Measurements from ENCODE around the gene AMZ1.
"Not testable (repeated sequence)": the region's sequence is repeated elsewhere in the genome, so short reads cannot be mapped to it uniquely, and the experiment has no call there.

Gene AMZ1

DNA sequence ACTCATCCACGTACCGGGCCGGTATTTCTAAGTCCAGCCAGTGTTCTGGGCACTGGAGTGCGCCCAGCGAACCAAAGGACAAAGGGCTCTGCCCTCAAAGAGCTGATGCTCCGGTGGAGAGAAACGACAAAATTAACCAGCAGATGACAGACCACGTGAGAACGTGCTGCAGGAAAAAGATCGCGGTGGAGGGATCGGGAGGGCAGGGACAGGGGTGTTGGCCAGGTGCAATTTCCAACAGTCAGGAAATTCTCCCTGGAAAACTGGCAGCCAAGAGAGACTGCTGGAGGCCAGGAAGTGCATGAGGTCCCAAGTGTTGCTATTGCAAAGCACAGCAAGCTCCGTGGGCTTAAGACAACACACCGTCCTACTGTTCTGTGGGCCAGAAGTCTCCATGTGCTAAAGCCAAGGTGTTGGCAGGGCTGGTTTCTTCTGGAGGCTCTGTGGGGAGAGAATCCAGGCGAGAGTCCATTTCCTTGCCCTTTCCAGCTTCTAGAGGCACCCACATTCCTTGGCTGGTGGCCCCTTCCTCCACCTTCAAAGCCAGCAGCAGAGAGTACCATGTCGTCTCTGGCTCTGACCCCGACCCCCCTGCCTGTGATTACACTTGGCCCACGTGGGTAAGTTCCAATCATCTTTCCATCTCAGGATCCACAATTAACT, 21.3 kb upstream of the AMZ1 start:
- peaks cover 0 to 9% (median 5%) of the 10 kb centered on the region in 5 donors for H3K36me3 ChIP-seq (ENCODE audit: control insufficient read depth in 5 of 5, insufficient read depth in 5 of 5, low read length in 5 of 5)
- H3K9ac ChIP-seq (ENCODE audit: low read length in 5 of 5), result no peak overlapping the region
- H3K9me3 ChIP-seq (ENCODE audit: control insufficient read depth in 5 of 5, low read length in 5 of 5), result peaks cover 0 to 9% (median 6%) of the 10 kb centered on the region in 5 donors
- no peak overlapping the region for H3K4me3 ChIP-seq (ENCODE audit: low read depth in 1 of 5, low read length in 5 of 5)
- H3K27ac ChIP-seq (ENCODE audit: low read depth, low read length), result no peak overlapping the region
- peaks cover 3 to 21% (median 13%) of the 10 kb centered on the region in 5 donors for H3K27me3 ChIP-seq (ENCODE audit: control insufficient read depth in 5 of 5, insufficient read depth in 4 of 5, low read length in 5 of 5)
- H3K4me1 ChIP-seq (ENCODE audit: control insufficient read depth in 5 of 5, insufficient read depth in 5 of 5, low read length in 5 of 5), result peaks cover 2 to 32% (median 28%) of the 10 kb centered on the region in 5 donors

DNA sequence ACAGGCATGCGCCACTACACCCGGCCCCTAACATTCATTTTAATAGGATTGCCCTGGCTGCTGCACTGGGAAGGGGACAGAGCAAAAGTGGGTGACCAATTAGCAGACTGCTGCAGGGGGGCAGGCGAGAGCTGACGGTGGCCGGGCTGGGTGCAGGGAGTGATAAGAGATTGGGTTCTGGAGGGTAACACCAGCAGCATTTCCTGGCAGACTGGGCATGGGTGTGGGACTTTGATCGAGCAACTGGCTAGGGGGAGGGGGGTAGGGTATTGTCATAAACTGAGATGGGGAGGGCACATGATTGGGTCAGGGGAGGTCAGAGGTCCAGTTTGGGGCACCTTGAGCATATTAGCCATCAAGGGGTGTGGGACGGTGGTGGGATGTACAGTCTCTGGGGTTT, 20.2 kb upstream of the AMZ1 start:
- Histone ChIP-seq H3K9me3 (ENCODE audit: control insufficient read depth in 5 of 5, low read length in 5 of 5) (peaks cover 0 to 9% (median 6%) of the 10 kb centered on the region in 5 donors), H3K27ac (ENCODE audit: low read depth, low read length) (no peak overlapping the region), H3K4me3 (ENCODE audit: low read depth in 1 of 5, low read length in 5 of 5) (no peak overlapping the region), H3K9ac (ENCODE audit: low read length in 5 of 5) (no peak overlapping the region), H3K4me1 (ENCODE audit: control insufficient read depth in 5 of 5, insufficient read depth in 5 of 5, low read length in 5 of 5) (peaks cover 2 to 29% (median 25%) of the 10 kb centered on the region in 5 donors), H3K27me3 (ENCODE audit: control insufficient read depth in 5 of 5, insufficient read depth in 4 of 5, low read length in 5 of 5) (peaks cover 3 to 21% (median 13%) of the 10 kb centered on the region in 5 donors), H3K36me3 (ENCODE audit: control insufficient read depth in 5 of 5, insufficient read depth in 5 of 5, low read length in 5 of 5) (no peaks in the 10 kb centered on the region)

DNA sequence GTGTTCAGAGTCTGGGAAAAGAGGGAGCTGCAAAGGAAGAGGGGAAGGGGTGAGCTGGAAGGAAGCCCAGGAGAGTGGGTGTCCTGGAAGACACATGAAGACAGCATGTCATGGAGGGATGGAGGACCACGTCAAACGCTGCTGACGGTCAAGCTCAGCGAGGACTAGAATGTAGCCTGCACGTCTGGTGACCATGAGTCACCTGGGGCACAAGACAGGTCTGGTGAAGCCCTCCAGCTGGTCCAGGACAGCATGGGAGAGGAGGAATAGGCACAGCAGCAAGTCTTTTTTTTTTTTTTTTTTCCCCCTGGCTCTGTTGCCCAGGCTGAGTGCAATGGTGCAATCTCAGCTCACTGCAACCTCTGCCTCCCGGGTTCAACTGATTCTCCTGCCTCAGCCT, 19.6 kb upstream of the AMZ1 start:
- Histone ChIP-seq H3K27me3 (ENCODE audit: control insufficient read depth in 5 of 5, insufficient read depth in 4 of 5, low read length in 5 of 5) (peaks cover 3 to 21% (median 13%) of the 10 kb centered on the region in 5 donors), H3K9me3 (ENCODE audit: control insufficient read depth in 5 of 5, low read length in 5 of 5) (peaks cover 0 to 9% (median 6%) of the 10 kb centered on the region in 5 donors), H3K36me3 (ENCODE audit: control insufficient read depth in 5 of 5, insufficient read depth in 5 of 5, low read length in 5 of 5) (no peaks in the 10 kb centered on the region), H3K9ac (ENCODE audit: low read length in 5 of 5) (no peak overlapping the region), H3K4me1 (ENCODE audit: control insufficient read depth in 5 of 5, insufficient read depth in 5 of 5, low read length in 5 of 5) (peaks cover 2 to 23% (median 19%) of the 10 kb centered on the region in 5 donors), H3K4me3 (ENCODE audit: low read depth in 1 of 5, low read length in 5 of 5) (no peak overlapping the region), H3K27ac (ENCODE audit: low read depth, low read length) (no peak overlapping the region)

DNA sequence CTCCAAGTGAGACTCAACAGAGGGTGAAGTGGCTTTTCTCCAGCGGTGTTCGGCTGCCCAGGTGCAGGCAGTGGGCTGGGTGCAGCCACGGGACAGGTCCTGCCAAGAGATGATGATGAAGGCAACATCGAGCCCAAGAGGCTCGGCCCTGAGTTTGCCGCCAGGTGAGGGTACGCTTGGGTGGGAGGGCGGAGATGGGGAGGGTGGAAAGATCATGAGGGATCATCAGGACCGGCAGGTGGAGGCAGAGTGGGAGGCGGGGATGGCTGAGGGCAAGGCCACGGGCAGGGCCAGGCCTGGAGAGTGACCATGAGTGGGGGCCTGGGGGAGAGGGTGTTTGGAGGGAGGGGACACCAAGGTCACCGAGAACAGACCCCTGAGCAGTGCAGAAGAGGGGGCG, 17.8 kb upstream of the AMZ1 start:
- Histone ChIP-seq H3K27ac (ENCODE audit: low read depth, low read length) (no peak overlapping the region), H3K9ac (ENCODE audit: low read length in 5 of 5) (no peak overlapping the region), H3K27me3 (ENCODE audit: control insufficient read depth in 5 of 5, insufficient read depth in 4 of 5, low read length in 5 of 5) (peaks cover 3 to 21% (median 13%) of the 10 kb centered on the region in 5 donors), H3K4me3 (ENCODE audit: low read depth in 1 of 5, low read length in 5 of 5) (no peak overlapping the region), H3K36me3 (ENCODE audit: control insufficient read depth in 5 of 5, insufficient read depth in 5 of 5, low read length in 5 of 5) (no peaks in the 10 kb centered on the region), H3K9me3 (ENCODE audit: control insufficient read depth in 5 of 5, low read length in 5 of 5) (peaks cover 0 to 13% (median 6%) of the 10 kb centered on the region in 5 donors), H3K4me1 (ENCODE audit: control insufficient read depth in 5 of 5, insufficient read depth in 5 of 5, low read length in 5 of 5) (peaks cover 0 to 18% (median 12%) of the 10 kb centered on the region in 5 donors)

DNA sequence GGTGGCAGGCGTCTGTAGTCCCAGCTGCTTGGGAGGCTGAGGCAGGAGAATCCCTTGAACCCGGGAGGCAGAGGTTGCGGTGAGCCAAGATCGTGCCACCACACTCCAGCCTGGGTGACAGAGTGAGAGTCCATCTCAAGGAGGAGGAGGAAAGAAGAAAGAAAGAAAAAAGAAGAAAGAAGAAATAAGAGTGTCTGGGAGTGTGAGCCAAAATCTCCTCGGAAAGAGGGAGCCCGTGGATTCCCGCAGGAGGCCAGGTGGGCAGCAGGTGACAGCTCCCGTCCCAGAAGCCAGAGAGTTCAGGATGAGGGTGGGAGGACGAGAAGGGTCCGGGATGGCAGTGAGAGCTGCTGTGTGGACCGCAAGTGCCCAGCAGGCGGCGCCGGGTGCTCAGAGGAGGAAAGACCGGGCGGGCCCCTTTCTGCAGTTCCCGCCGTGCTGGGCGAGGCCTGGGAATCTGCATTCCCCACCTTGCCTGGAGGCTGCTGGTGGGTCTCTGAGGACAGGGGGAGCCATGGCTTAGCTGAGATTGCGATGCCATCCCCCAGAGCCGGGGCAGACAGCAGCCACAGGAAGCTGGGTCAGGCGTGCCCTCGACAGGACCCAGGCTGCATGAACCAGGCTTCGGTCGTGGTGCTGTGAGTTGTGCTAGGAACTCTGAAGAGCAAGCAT, 17.1 kb upstream of the AMZ1 start:
- Histone ChIP-seq H3K4me1 (ENCODE audit: control insufficient read depth in 5 of 5, insufficient read depth in 5 of 5, low read length in 5 of 5) (peaks cover 0 to 12% (median 5%) of the 10 kb centered on the region in 5 donors), H3K36me3 (ENCODE audit: control insufficient read depth in 5 of 5, insufficient read depth in 5 of 5, low read length in 5 of 5) (no peaks in the 10 kb centered on the region), H3K27me3 (ENCODE audit: control insufficient read depth in 5 of 5, insufficient read depth in 4 of 5, low read length in 5 of 5) (peaks cover 3 to 17% (median 9%) of the 10 kb centered on the region in 5 donors), H3K9ac (ENCODE audit: low read length in 5 of 5) (no peak overlapping the region), H3K27ac (ENCODE audit: low read depth, low read length) (no peak overlapping the region), H3K9me3 (ENCODE audit: control insufficient read depth in 5 of 5, low read length in 5 of 5) (peaks cover 0 to 13% (median 6%) of the 10 kb centered on the region in 5 donors), H3K4me3 (ENCODE audit: low read depth in 1 of 5, low read length in 5 of 5) (no peak overlapping the region)

DNA sequence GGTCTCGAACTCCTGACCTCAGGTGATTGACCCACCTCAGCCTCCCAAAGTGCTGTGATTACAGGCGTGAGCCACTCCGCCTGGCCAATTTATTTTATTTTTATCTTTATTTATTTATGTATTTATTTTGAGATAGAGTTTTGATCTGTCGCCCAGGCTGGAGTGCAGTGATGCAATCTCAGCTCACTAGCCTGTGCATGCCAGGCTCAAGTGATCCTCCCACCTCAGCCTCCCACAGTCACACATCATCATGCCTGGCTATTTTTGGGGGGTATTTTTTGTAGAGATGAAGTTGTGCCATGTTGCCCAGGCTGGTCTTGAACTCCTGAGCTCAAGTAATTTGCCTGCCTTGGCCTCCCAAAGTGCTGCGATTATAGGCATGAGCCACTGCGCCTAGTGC, 14.8 kb upstream of the AMZ1 start:
- H3K9me3 ChIP-seq (ENCODE audit: control insufficient read depth in 5 of 5, low read length in 5 of 5); H3K4me1 ChIP-seq (ENCODE audit: control insufficient read depth in 5 of 5, insufficient read depth in 5 of 5, low read length in 5 of 5); H3K27me3 ChIP-seq (ENCODE audit: control insufficient read depth in 5 of 5, insufficient read depth in 4 of 5, low read length in 5 of 5); H3K9ac ChIP-seq (ENCODE audit: low read length in 5 of 5); H3K4me3 ChIP-seq (ENCODE audit: low read depth in 1 of 5, low read length in 5 of 5); H3K36me3 ChIP-seq (ENCODE audit: control insufficient read depth in 5 of 5, insufficient read depth in 5 of 5, low read length in 5 of 5); H3K27ac ChIP-seq (ENCODE audit: low read depth, low read length): not testable (repeated sequence)

DNA sequence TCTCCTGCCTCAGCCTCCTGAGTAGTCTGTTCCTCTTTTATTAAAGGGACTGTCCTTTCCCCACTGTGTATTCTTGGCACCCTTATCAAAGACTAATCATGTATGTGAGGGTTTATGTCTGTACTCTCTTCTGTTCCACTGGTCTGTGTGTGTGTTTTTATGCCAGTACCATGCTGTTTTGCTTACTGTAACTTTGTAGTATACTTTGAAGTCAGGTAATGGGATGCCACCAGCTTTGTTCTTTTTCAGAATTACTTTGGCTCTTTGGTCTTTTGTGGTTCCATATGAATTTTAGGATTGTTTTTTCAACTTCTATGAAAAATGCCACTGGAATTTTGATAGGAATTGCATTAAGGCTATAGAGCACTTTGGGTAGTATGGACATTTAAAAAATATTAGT, 14.1 kb upstream of the AMZ1 start:
- no peak overlapping the region for H3K27ac ChIP-seq (ENCODE audit: low read depth, low read length)
- peaks cover 0 to 5% (median 4%) of the 10 kb centered on the region in 5 donors for H3K4me1 ChIP-seq (ENCODE audit: control insufficient read depth in 5 of 5, insufficient read depth in 5 of 5, low read length in 5 of 5)
- no peaks in the 10 kb centered on the region for H3K36me3 ChIP-seq (ENCODE audit: control insufficient read depth in 5 of 5, insufficient read depth in 5 of 5, low read length in 5 of 5)
- no peak overlapping the region for H3K9ac ChIP-seq (ENCODE audit: low read length in 5 of 5)
- peaks cover 0 to 7% (median 0%) of the 10 kb centered on the region in 5 donors for H3K27me3 ChIP-seq (ENCODE audit: control insufficient read depth in 5 of 5, insufficient read depth in 4 of 5, low read length in 5 of 5)
- H3K9me3 ChIP-seq (ENCODE audit: control insufficient read depth in 5 of 5, low read length in 5 of 5), result peaks cover 0 to 4% (median 4%) of the 10 kb centered on the region in 5 donors
- no peak overlapping the region for H3K4me3 ChIP-seq (ENCODE audit: low read depth in 1 of 5, low read length in 5 of 5)

DNA sequence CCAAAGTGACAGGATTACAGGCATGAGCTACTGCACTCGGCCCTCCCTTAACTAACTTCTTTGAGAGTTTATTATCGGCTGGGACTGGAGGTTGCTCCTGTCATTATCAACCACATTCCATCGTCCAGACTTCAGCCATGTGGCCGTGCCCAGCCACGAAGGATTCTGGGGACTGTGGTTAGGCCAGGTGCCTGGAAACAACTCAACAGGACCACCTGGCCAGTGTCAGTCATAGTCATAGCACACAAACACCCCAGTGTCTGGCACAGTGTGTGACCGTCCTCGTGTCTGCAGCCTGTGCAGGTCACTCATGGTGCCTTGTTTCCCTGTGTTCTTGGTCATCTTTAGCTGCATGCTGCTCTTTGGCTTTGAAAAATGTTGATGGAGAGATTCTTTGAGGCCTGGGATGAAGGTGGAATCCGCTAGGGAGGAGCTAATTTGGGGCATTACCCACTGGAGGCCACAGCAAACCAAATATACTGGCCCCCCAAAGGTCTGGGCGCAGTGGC, 12.7 kb upstream of the AMZ1 start:
- H3K36me3 ChIP-seq (ENCODE audit: control insufficient read depth in 5 of 5, insufficient read depth in 5 of 5, low read length in 5 of 5), result no peaks in the 10 kb centered on the region
- peaks cover 0 to 5% (median 2%) of the 10 kb centered on the region in 5 donors for H3K27me3 ChIP-seq (ENCODE audit: control insufficient read depth in 5 of 5, insufficient read depth in 4 of 5, low read length in 5 of 5)
- no peak overlapping the region for H3K27ac ChIP-seq (ENCODE audit: low read depth, low read length)
- H3K4me3 ChIP-seq (ENCODE audit: low read depth in 1 of 5, low read length in 5 of 5), result no peak overlapping the region
- peaks cover 0 to 5% (median 4%) of the 10 kb centered on the region in 5 donors for H3K4me1 ChIP-seq (ENCODE audit: control insufficient read depth in 5 of 5, insufficient read depth in 5 of 5, low read length in 5 of 5)
- peaks cover 0 to 4% (median 4%) of the 10 kb centered on the region in 5 donors for H3K9me3 ChIP-seq (ENCODE audit: control insufficient read depth in 5 of 5, low read length in 5 of 5)
- H3K9ac ChIP-seq (ENCODE audit: low read length in 5 of 5), result no peak overlapping the region

DNA sequence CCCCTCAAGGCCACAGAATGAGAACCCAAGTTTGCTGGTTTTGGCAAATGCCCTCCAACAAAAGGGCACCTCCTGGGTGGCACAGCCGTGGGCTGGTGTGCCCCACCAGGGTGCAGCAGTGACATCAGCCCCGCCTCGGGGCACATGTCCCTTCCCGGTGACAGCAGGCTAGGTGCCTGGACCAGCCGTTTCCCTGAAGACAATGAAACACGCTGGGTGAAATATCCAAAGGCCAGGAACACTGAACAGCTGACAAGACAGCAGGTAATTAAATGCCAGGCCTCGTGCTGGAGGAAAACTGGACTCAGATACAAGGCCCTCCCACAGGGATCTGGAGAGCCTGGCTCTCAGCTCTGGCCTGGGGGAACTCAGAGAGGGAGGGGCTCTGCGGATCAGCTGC, 11.4 kb upstream of the AMZ1 start:
- H3K27me3 ChIP-seq (ENCODE audit: control insufficient read depth in 5 of 5, insufficient read depth in 4 of 5, low read length in 5 of 5); H3K9ac ChIP-seq (ENCODE audit: low read length in 5 of 5); H3K27ac ChIP-seq (ENCODE audit: low read depth, low read length); H3K9me3 ChIP-seq (ENCODE audit: control insufficient read depth in 5 of 5, low read length in 5 of 5); H3K4me3 ChIP-seq (ENCODE audit: low read depth in 1 of 5, low read length in 5 of 5); H3K36me3 ChIP-seq (ENCODE audit: control insufficient read depth in 5 of 5, insufficient read depth in 5 of 5, low read length in 5 of 5); H3K4me1 ChIP-seq (ENCODE audit: control insufficient read depth in 5 of 5, insufficient read depth in 5 of 5, low read length in 5 of 5): not testable (repeated sequence)

DNA sequence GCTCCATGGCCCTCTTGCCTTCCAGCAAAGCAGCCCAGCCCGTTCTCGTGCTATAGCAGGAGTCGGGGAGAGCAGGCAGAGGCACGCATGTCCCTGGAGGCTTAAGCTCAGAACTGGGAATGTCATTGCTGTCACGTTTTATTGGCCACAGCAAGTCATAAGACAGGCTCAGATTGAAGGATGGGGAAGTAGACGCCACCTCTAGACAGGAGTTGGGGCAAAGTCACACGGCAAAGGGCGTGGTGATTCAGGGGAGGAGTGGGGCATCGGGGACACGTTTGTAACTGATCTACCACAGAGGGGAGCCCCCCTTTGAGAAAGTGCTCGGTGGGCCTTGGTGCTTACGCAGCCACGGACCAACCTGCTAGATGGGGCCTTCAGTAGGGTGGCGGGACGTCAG, 9.5 kb upstream of the AMZ1 start:
- H3K27me3 ChIP-seq (ENCODE audit: control insufficient read depth in 5 of 5, insufficient read depth in 4 of 5, low read length in 5 of 5); H3K4me3 ChIP-seq (ENCODE audit: low read depth in 1 of 5, low read length in 5 of 5); H3K9ac ChIP-seq (ENCODE audit: low read length in 5 of 5); H3K36me3 ChIP-seq (ENCODE audit: control insufficient read depth in 5 of 5, insufficient read depth in 5 of 5, low read length in 5 of 5); H3K9me3 ChIP-seq (ENCODE audit: control insufficient read depth in 5 of 5, low read length in 5 of 5); H3K4me1 ChIP-seq (ENCODE audit: control insufficient read depth in 5 of 5, insufficient read depth in 5 of 5, low read length in 5 of 5); H3K27ac ChIP-seq (ENCODE audit: low read depth, low read length): not testable (repeated sequence)
